Neural progenitor cell (in vitro differentiated cells): ENCODE data around the gene RTN4. TPM values are rescaled to one million over a fixed set of nuclear protein-coding genes. Genes with fewer than 3 reads are reported as not detected.

Experiments
- DNase-seq: peaks from one replicate; pipeline ENCODE4 v3.0.0-alpha.2; 2016; ENCODE audit warnings: low spot score
- H2AFZ ChIP-seq: fragments of 200-600 bp; sonication (generic); replicated peaks from 2 replicates; pipeline ENCODE4 v1.6.1; 2016; ENCODE audit warnings: antibody characterized with exemption
- H3F3A ChIP-seq: fragments of 200-600 bp; sonication (generic); 2 replicates; pipeline ENCODE4 v1.6.1; 2016; ENCODE audit warnings: antibody characterized with exemption, low read depth
- H3K27ac ChIP-seq: fragments of 200-600 bp; sonication (generic); 2 replicates; pipeline ENCODE4 v1.5.1; 2016; ENCODE audit warnings: mild to moderate bottlenecking
- H3K27me3 ChIP-seq: fragments of 200-600 bp; sonication (generic); 2 replicates; pipeline ENCODE4 v1.6.1; 2016; ENCODE audit warnings: mild to moderate bottlenecking, moderate library complexity
- H3K36me3 ChIP-seq: fragments of 200-600 bp; sonication (generic); 2 replicates; pipeline ENCODE4 v1.5.1; 2016
- H3K4me1 ChIP-seq: fragments of 200-600 bp; sonication (generic); 2 replicates; pipeline ENCODE4 v1.6.1; 2016; ENCODE audit warnings: mixed run types
- H3K4me2 ChIP-seq: fragments of 200-600 bp; sonication (generic); 2 replicates; pipeline ENCODE4 v1.6.1; 2016
- H3K4me3 ChIP-seq: fragments of 200-600 bp; sonication (generic); 2 replicates; pipeline ENCODE4 v1.5.1; 2016
- H3K79me2 ChIP-seq: fragments of 200-600 bp; sonication (generic); 2 replicates; pipeline ENCODE4 v1.6.1; 2016; ENCODE audit warnings: low read depth
- H3K9ac ChIP-seq: fragments of 200-600 bp; sonication (generic); 2 replicates; pipeline ENCODE4 v1.6.1; 2016
- H3K9me3 ChIP-seq: fragments of 200-600 bp; sonication (generic); 2 replicates; pipeline ENCODE4 v1.5.1; 2016; ENCODE audit warnings: low read depth
- H4K20me1 ChIP-seq: fragments of 200-600 bp; sonication (generic); 2 replicates; pipeline ENCODE4 v1.6.1; 2016; ENCODE audit warnings: low read depth
- H3K27ac Mint-ChIP-seq: 3 replicates; pipeline ENCODE4 v1.8.0; 2021; ENCODE audit warnings: mixed read lengths
- H3K27me3 Mint-ChIP-seq: 2 replicates; pipeline ENCODE4 v1.8.0; 2022; ENCODE audit warnings: low read depth, mild to moderate bottlenecking, inconsistent platforms, moderate library complexity, mixed read lengths; ENCODE audit not compliant: insufficient read depth
- H3K36me3 Mint-ChIP-seq: 3 replicates; pipeline ENCODE4 v1.8.0; 2021; ENCODE audit warnings: mixed read lengths
- H3K4me1 Mint-ChIP-seq: 3 replicates; pipeline ENCODE4 v1.8.0; 2021; ENCODE audit warnings: mixed read lengths
- H3K4me3 Mint-ChIP-seq: 3 replicates; pipeline ENCODE4 v1.8.0; 2021; ENCODE audit warnings: mild to moderate bottlenecking, moderate library complexity, mixed read lengths
- H3K9me3 Mint-ChIP-seq: 3 replicates; pipeline ENCODE4 v1.8.0; 2020; ENCODE audit warnings: mixed read lengths
- CTCF ChIP-seq: fragments of 200-600 bp; sonication (generic); IDR thresholded peaks from 2 replicates; pipeline ENCODE4 v1.5.1; 2017; ENCODE audit warnings: antibody characterized with exemption, mild to moderate bottlenecking
- EZH2 ChIP-seq: fragments of 200-600 bp; sonication (generic); IDR thresholded peaks from 2 replicates; pipeline ENCODE4 v1.6.1; 2017; ENCODE audit warnings: antibody characterized with exemption, mild to moderate bottlenecking, moderate library complexity
- EZH2phosphoT487 ChIP-seq: fragments of 200-600 bp; sonication (generic); IDR thresholded peaks from 2 replicates; pipeline ENCODE4 v1.6.1; 2017; ENCODE audit warnings: antibody characterized with exemption
- total RNA-seq: library from RNA; depleted of rRNA; stranded (reverse); fragments of >200 nt; gene quantifications from 2 replicates; pipeline ENCODE4 v1.2.3, GENCODE V29; 2015; ENCODE audit warnings: low replicate concordance

RTN4 gene
- total RNA-seq, 1 donor from 2014 or later, result 157 TPM

- Mint-ChIP-seq H3K9me3 (peaks cover 31% of the 10 kb centered on the region), H3K36me3 (peaks cover 37% of the 10 kb centered on the region), H3K4me1 (no peaks in the 10 kb centered on the region), H3K4me3 (no peak overlapping the region), H3K27me3 (peaks cover 4% of the 10 kb centered on the region), H3K27ac (no peak overlapping the region)
- H3K4me1 ChIP-seq, result peaks cover 6% of the 10 kb centered on the region
- no peaks in the 10 kb centered on the region for H3K36me3 ChIP-seq
- no peaks in the 10 kb centered on the region for H3K27me3 ChIP-seq
- no peak overlapping the region for H2AFZ ChIP-seq
- no peak overlapping the region for H3K27ac ChIP-seq
- DNase-seq, result no peak
- H3K9me3 ChIP-seq, result peaks cover 3% of the 10 kb centered on the region
- H4K20me1 ChIP-seq, result peaks cover 40% of the 10 kb centered on the region
- TF ChIP-seq EZH2 (no peak), EZH2phosphoT487 (no peak), CTCF (no peak)
- H3F3A ChIP-seq, result peaks cover 7% of the 10 kb centered on the region
- no peak overlapping the region for H3K4me3 ChIP-seq
- peaks cover 100% of the 10 kb centered on the region for H3K79me2 ChIP-seq
- no peak overlapping the region for H3K4me2 ChIP-seq
- H3K9ac ChIP-seq, result no peak overlapping the region
Observed at GRCh38 chr2:55031505-55031904, 18.7 kb downstream of the RTN4 start.

GRCh38 chr2:55030766-55031165, 19.5 kb downstream of the RTN4 start:
- H3K4me1 ChIP-seq, result peaks cover 6% of the 10 kb centered on the region
- Mint-ChIP-seq H3K4me3 (no peak overlapping the region), H3K27me3 (peaks cover 4% of the 10 kb centered on the region), H3K4me1 (no peaks in the 10 kb centered on the region), H3K9me3 (peaks cover 29% of the 10 kb centered on the region), H3K27ac (no peak overlapping the region), H3K36me3 (peaks cover 37% of the 10 kb centered on the region)
- no peak overlapping the region for H2AFZ ChIP-seq
- H3K27ac ChIP-seq, result no peak overlapping the region
- H3K79me2 ChIP-seq, result peaks cover 100% of the 10 kb centered on the region
- H3K4me2 ChIP-seq, result no peak overlapping the region
- TF ChIP-seq CTCF (no peak), EZH2 (no peak), EZH2phosphoT487 (no peak)
- no peaks in the 10 kb centered on the region for H3K36me3 ChIP-seq
- H3K27me3 ChIP-seq, result no peaks in the 10 kb centered on the region
- H3F3A ChIP-seq, result peaks cover 7% of the 10 kb centered on the region
- H3K4me3 ChIP-seq, result no peak overlapping the region
- H4K20me1 ChIP-seq, result peaks cover 40% of the 10 kb centered on the region
- DNase-seq, result no peak
- H3K9ac ChIP-seq, result no peak overlapping the region
- peaks cover under 1% of the 10 kb centered on the region for H3K9me3 ChIP-seq

GRCh38 chr2:55029098-55029497, 21.2 kb downstream of the RTN4 start:
- Histone ChIP-seq H3K9me3 (no peaks in the 10 kb centered on the region), H3K4me2 (no peak overlapping the region), H2AFZ (no peak overlapping the region), H3K9ac (no peak overlapping the region), H3K4me3 (no peak overlapping the region), H3K36me3 (peaks cover 3% of the 10 kb centered on the region), H4K20me1 (peaks cover 37% of the 10 kb centered on the region), H3F3A (peaks cover 10% of the 10 kb centered on the region), H3K27me3 (no peaks in the 10 kb centered on the region), H3K79me2 (peaks cover 100% of the 10 kb centered on the region), H3K4me1 (peaks cover 6% of the 10 kb centered on the region), H3K27ac (no peak overlapping the region)
- no peak for TF ChIP-seq EZH2phosphoT487
- TF ChIP-seq CTCF, result no peak
- no peak for TF ChIP-seq EZH2
- Mint-ChIP-seq H3K4me3 (no peak overlapping the region), H3K4me1 (no peaks in the 10 kb centered on the region), H3K9me3 (peaks cover 16% of the 10 kb centered on the region), H3K27ac (no peak overlapping the region), H3K27me3 (peaks cover 4% of the 10 kb centered on the region), H3K36me3 (peaks cover 29% of the 10 kb centered on the region)
- DNase-seq, result no peak
